Measurements from ENCODE around the gene RNF166.

Gene RNF166

DNA sequence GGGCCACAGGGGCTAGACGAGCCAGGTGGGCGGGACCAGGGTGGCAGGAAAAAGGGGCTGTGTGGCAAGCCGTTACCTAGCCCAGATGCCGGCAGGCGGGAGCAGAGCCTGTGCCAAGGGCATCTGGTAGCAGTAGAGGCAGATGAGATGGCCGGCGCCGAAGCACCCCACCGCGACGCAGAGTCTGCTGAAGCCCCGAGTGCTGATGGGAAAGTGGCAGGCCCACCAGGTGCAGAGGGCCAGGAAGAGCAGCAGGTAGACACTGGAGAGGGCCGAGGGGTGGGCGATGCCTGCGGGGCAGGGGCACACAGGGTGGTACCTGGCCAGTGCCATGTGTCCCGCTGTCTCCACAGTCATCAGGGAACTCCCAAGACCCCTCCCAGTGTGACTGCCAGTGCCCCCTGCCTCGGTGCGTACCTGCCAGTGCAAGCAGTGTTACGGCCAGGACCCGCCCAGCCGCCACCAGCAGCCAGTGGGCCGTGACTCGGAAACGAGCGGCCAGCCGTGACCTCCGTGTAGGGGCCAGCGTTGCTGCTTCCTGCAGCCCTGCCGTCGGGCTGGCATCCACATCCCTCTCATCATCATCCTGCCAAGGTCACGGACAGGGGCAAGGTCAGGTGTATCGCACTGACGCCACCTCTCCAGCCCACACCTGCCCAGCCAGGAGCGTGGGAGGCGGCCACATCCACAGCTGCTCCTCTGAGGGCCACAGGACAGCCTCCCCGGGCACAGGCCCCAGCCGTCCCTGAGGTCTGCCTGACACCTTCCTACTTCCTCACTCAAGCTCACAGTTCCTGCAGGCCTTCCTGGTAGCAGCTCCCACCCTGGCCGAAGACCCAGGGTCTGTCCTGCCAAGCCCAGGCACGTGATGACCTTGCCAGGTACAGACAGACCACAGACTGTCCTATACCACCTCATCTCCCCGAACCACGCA lies 32.2 kb upstream of the RNF166 start:
- FAIRE-seq = no peak

DNA sequence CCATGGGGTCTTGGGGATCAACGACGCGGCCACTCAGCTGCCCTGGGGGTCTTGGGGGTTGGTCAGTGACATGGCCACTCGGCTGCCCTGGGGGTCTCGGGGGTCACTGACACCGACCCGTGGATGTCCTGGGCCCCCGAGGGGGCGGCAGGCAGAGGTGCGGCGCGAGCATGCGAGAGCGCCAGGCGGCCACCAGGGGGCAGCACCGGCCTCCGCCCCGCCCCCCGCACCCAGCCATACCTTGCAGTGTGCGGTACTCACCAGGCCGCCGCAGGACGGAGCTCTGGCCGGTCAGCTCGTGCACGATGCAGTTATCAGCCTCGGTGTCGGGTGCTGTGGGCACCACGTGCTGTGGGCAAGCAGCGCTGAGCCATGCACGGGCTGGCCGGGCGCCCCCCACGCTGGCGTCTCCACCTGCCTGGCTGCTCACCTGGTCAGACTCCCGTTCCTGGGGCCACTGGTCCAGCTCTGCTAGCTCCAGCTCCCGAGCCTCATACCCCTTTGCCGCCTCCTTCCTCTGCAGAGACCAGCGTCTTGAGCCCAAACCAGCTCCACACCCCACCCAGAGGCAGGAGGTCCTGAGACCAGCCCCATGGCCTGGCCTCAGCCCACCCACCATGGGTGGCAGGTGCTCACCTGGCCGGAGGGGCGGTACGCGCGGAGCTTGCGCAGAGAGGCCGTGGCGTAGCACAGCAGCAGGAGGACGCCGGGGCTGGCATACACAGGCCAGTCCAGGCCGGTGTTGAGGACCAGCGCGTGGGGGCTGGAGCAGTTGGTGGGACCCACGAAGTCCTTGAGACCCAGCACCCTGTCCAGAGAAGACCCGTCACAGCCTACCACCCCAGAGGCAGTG lies 31.3 kb upstream of the RNF166 start:
- FAIRE-seq = no peak

DNA sequence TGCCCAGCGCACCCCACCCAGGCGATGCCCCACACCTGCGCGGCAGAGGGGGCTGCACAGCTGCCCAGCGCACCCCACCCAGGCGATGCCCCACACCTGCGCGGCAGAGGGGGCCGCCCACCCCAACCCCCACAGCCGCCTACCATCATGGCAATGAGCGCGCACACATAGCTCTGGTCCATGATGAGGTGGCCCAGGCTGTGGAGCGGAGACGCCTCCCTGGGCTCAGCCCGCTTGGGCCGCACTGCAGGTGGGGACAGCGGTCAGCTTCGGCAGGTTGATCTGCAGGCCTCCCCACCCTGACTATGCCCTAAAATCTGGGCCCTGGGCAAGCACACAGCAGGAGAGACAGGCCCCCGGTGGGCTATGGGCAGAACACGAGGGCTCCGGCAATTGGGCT lies 30.3 kb upstream of the RNF166 start:
- FAIRE-seq = no peak

DNA sequence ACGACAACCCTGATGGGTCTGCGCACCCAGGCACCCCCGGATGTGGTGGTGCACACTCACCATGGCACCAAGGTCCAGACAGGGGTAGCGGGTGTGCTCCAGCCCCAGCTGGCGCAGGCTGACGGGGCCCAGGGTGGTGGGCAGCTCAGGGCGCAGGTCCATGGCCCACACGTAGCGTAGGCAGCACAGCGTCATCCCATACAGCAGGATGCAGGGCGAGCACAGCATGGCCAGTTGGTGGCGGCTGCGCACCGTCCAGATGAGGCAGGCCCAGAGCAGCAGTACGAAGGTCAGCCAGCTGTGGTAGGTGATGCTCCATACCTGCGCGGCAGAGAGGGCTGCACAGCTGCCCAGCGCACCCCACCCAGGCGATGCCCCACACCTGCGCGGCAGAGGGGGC lies 29.9 kb upstream of the RNF166 start:
- FAIRE-seq = no peak

DNA sequence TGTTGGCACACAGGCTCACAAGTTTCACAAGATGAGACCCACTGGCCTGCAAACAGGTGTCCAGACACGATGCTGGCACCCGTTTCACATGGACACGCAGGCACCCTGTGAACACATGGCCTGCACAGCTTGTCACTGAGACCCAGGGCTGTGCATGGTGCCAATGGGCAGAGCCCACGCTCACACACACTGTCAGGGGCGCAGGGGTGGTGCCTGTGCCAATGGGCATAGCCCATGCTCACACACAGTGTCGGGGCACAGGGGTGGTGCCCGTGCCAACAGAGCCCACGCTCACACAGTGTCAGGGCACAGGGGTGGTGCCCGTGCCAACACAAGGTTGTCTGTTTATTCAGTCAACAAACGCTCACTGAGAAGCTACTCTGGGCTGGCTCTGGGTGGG lies 29.4 kb upstream of the RNF166 start:
- no peak for FAIRE-seq

DNA sequence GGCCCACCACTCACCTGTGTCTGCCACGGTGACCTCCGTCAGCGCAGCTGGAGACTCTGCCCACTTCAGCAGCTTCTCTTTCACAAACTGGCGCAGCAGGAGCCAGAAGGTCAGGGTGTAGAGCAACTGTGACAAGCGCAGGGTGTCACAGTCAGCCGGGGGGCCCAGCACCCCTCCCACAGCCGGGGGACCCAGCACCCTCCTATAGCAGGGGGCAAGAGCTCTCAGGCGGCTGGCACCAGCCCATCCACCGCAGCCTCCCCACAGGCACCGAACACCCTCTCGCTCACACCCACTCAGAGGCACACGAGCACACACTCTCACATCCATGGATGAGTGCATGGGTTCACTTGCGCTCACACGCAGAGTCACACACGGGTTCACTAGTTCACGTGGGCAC lies 28.9 kb upstream of the RNF166 start:
- no peak for FAIRE-seq

DNA sequence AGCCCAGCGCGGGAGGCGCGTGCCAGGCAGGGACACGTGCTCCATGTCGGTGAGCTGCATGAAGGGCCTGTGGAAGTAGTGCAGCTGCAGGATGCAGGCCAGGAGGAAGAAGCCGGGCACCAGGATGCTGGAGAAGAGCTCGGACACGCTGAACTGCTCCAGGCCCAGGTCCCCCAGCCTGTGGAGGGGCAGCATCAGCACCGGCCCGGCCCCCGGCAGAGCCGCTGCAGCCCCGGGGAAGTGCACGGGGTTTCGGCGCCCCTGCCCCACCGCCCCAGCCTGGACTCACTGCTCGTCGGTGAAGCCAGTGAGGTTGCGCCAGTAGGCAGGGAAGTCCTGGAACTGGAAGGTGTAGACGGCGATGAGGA lies 28.1 kb upstream of the RNF166 start:
- no peak for FAIRE-seq

DNA sequence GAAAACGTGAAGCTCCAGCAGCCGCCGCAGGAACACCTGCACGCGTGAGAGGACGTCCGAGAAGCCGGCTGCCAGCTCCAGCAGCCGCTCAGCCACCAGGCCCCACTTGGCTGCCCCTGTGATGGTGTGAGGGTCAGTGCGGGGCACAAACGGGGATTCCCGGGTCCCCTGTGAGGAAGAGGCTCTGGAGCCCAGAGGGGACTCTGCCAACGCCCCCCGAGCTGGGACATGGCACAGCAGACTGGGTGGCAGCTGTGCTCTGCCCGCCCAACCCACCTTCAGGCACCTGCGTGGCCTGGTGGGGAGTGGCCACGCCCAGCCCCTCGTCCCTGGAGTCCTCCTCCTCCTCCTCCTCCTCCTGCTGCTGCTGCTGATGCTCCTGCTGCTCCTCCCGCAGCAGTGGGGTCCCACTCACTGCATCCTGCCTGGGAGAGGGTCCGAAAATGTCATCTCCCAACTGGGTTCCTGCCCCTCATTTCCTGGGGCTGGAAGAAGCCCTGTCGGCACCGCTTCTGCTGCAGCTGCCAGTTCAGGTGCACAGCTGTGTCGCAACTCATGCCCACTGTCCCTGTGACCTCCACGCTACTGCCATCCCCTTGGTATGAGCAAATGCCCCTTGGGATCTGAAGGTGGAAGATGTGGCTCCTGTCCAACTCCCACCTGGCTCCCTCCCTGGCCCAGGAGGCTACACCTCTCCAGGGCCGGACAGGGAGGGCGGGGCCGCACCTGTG lies 27.6 kb upstream of the RNF166 start:
- no peak for FAIRE-seq

DNA sequence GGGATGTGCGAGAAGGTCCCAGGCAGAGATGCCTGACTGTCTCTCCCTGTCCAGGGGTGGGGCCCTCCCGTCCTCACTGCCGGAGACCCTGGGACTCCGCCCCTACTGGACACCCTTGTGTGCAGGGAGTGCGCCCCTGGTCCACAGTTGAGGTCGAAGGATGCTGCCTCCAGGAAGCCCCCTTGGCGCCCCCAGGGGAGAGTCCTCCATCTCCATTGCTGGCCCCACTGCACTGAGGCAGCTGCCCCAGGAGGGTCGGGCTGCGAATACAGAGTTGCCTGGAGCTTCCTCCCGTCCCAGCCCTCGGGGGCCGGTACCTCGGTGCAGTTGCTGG lies 26.7 kb upstream of the RNF166 start:
- FAIRE-seq = no peak

DNA sequence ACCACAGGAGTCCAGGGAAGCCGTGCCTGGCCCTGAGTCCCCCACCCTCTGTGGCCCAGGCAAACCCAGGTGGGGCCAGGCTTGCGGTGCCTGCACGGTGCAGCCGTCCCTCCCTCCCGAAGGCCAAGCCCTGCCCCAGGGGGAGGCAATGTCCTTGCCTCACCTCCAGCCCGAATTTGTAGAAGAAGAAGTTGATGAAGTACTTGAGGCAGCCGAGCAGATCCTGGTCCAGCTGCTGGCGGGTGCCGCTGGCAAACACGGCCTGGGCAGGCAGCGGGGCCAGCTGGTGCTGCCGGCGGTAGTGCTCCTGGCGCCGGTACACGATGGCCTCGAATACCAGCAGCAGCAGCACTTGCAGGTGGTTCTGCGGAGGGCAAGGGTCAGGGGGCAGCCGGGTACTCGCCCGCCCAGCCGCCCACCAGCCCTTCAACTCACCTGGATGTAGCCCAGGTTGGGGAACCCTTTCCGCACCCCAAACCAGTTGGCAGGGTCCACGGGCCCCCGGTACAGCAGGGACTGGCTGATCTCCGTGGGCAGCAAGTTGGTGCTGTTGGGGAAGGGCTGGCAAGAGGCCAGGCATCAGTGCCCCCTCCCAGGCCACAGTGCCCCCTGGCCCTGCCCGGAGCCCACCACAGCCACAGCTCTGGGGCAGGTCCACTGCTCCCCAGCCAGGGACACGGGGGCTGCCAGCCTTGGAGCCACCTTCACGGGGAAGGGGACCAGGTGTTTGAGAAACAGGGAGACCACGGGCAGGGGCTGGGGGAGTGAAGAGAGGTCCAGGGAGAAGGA lies 26.2 kb upstream of the RNF166 start:
- no peak for FAIRE-seq

DNA sequence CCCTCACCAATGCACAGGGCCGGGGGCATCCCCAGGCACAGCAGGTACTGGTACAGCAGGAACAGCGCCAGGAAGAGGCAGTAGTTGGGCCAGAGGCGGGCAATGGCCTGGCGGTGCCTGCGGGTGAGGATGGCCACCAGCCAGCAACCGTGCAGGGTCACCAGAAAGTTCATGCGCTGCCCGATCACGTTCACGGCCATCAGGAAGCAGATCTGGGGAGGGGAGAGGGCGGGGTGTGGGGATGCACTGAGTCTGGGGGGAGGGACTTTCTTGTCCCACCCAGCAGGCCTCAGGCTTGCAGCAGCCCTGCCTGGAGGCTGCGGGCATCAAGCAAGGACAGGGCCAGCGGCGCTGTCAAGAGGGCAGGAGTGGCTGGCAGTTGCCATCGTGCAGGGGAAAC lies 25.5 kb upstream of the RNF166 start:
- no peak for FAIRE-seq

DNA sequence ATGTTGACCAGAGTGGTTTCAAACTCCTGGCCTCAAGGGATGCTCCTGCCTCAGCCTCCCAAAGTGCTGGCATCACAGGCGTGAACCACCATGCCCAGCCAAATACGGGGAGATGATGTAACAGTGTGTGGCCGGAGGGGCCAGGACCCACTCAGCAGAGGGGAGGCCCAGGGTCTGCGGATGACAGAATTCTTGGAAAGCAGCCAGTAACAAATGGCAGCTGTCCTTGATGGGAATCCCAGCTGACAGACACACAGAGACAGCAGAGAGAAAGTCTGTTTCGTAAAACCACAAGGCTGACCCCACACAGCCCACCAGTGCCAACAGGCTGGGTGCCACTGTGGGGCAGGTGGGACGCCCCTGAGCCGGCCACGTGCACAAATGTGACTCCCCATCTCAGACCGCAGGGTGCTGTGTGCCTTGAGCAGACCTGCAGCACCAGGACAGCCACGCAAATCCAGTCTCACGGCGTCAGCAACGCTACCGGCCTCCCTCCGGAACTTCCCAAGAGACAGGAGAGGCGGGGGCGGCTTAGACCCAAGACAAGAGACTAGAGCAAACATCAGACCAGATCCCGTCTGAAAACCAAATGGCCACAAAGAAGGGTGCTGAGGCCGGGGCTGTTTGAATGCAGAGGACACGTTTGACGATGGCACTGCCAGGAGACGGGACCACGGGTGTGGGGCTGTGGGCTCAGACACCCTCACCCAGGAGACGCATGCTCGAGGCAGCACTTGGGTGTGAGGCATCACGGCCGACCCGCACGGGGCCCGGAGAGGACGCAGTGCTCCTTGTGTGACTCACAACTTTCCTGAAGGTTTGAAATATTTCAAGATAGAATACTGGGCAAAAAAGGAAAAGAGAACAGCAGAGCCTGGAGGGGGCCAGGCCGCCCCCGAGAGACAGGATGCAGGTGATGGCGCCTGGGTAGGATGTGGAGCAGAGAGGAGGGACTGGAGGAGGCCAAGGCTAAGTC lies 24.7 kb upstream of the RNF166 start:
- no peak for FAIRE-seq

DNA sequence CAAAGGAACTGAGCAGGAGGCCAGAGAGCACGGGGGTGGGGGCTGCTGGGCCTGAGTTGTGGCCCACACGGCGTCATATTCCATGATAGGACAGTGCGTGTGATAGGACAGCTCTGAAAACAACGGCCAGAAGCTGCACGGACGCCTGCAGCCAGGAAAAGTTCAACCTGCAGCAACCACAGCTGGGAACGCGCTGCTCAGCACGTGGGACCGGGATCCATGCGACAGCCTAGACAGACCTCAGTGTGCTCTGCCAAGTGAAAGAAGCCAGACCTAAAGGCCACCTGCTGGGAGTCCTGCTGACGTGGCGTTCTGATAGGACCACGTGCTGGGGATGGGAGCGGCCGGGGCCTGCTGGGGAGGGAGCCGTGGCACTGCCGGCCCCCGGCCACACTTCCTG lies 21.7 kb upstream of the RNF166 start:
- FAIRE-seq = no peak

DNA sequence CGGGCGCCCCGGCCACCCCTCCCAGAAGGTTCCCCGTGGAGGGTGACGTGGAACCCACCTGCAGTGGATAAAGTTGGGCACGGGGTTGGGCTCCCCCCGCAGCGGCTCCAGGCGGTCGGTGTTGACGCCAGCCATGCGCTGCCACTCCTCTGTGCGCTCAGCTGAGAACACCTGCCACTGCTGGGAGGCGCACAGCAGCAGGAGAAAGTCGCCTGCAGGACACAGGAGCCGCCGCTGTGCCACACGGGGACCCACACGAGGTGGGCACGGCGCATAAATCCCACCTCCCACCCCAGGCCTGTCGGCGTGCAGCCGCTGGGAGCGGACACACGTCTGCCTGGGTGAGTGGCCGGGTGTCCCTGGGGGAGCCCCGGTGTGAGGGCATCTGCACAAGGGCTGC lies 20.8 kb upstream of the RNF166 start:
- no peak for FAIRE-seq

DNA sequence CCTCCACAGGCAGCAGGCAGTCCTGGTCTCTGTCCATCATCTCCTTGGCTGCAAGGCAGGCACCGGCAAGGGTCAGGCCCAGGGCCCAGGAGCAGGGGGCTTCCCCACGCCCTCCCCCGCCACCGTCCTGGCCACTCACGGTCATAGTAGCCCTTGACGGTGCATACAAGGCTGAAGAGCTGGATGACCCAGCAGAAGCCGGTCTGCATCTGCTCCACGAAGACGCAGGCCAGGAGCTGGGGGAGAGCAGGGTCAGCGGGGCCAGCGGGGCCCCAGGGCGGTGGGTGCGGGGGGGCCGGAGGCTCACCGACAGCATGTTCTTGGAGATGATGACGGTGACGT lies 20.2 kb upstream of the RNF166 start:
- FAIRE-seq = no peak

DNA sequence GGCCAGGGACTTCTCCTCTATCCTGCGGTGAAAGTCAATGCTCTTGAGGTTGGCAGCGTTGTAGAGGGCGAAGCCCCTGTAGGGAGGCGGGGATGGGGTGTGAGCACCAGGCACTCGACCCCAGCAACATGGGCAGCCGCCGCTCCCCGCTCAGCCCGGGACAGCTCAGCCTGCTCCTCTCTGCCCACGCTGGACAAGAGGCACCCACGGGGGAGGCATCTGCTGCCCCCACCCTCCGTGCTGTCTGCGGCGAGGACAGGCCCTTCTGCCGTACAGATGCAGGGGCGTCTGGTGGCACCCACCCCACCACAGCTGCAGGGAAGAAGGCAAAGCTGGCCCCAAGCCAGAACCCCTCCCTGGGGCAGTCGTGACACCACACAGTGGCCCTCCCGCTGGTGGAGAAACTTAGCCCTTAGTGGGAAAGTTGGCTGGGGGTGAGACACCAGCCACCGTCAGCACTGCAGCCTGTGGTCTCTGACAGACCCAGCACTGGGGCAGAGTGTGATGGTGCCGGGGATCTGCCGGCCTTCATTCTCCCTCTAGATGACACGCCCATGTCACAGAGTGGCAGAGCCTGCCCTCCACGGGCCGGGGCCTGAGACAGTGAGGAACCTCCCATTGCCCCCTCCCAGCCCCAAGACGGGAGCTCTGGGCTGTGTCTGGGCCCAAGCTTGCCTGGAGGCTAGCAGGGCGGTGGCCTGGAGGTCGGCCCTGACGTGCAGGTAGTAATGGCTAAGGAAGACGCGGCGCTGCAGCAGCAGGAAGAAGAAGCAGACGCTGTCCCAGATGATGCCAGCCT lies 19.6 kb upstream of the RNF166 start:
- FAIRE-seq = no peak

DNA sequence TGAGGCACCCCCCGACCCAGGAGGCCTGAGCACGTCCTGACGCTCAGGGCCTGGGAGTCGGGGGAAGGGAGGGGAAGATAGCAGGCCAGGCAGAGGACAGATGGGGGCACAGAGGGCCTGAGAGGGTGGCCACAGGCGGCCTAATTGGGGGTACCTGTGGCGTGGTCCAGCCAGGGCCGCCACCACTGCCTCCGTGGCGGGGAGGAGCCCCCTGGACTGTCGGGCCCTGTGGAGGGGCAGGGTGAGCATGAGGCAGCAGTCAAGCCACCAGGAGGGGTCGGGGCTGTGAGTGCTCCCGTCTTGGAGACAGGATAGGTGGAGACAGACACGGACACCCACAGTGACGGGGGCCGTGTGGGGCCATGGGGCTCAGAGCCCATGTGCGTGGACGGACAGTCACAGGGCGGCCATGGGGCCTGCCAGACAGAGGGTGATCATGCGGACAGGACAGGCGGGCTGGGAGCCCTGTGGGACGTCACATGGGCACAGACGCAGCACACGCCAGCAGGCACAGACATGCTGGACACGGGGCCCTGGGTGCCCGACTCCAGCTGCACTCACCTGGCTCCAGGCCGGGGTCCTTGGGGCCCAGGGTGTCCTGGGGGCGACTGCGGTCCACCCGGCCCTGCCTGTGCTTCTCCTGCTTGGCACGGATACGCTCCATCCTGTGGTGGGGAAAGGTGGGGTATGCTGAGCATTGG lies 18.8 kb upstream of the RNF166 start:
- no peak for FAIRE-seq

DNA sequence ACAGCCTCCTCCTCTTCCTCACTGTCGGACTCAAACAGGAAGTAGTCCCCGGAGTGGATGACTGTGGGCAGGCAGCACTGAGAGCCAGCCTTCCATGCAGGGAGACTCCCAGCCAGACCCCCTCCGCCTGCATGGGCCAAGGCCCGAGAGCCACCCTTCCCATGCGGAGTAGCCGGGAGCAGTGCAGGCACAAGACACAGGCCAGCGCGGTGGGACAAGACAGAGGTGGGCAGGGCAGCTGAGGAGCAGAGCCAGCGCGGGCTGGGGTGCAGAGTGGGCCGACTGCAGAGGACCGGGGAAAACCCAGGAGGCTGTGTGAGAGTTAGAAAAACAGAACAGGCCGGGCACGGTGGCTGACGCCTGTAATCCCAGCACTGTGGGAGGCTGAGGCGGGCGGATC lies 17.7 kb upstream of the RNF166 start:
- no peak for FAIRE-seq

DNA sequence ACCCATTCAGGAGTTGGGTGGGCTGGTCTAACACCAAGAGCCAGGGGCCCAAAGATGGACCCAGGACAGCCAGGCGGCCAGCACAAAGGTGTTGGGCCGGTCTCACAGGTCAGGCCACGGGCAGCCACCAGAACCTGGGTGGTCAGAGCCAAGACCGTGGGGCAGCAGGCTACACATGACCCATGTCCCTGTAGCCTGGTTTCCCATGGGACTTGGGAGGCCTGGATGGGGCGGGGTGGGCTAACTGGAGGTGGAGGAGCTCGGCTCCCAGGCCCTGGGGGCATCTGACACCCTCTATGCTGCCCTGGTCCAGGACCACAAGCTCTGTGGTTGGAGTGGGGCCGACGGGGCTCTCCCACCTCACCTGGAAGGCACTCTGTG lies 17.3 kb upstream of the RNF166 start:
- FAIRE-seq = no peak

Measured in A204.1 (cell line).